ENCODE measurements around the gene CA5B. TPM values are rescaled to one million over a fixed set of nuclear protein-coding genes. Genes with fewer than 3 reads are reported as not detected.

CA5B gene
- total and polyA plus RNA-seq, 2 donors (not counting 1 experiment from before 2014, with no cell fraction given) = 17.2 to 25.1 TPM

- Mint-ChIP-seq H3K4me1 (peaks cover 9% of the 10 kb centered on the region), H3K9me3 (ENCODE audit: insufficient read depth) (no peaks in the 10 kb centered on the region), H3K4me3 (no peak overlapping the region), H3K27me3 (no peaks in the 10 kb centered on the region), H3K27ac (peak overlapping the region; percentile 11)
- Histone ChIP-seq H3K79me2 (ENCODE audit: control insufficient read depth, insufficient read depth, low read length) (peaks cover 14% of the 10 kb centered on the region), H4K20me1 (ENCODE audit: control insufficient read depth, insufficient read depth, low read length, poor library complexity, severe bottlenecking) (no peaks in the 10 kb centered on the region), H3K9ac (ENCODE audit: low read length) (no peak overlapping the region), H2AFZ (ENCODE audit: insufficient read depth, low read depth, low read length, poor library complexity, severe bottlenecking) (no peak overlapping the region), H3K27me3 (replicated peaks in 1 of 4; ENCODE audit: control extremely low read depth in 1 of 4, control insufficient read depth in 3 of 4, insufficient read depth in 4 of 4, low read length in 3 of 4) (no peaks in the 10 kb centered on the region), H3K4me2 (replicated peaks; ENCODE audit: low read depth, low read length, poor library complexity, severe bottlenecking) (no peak overlapping the region), H3K27ac (ENCODE audit: low read length in 2 of 2) (no peak overlapping the region), H3K4me3 (ENCODE audit: control extremely low read depth in 1 of 5, extremely low read depth in 1 of 5, insufficient read depth in 1 of 5, low read depth in 2 of 5, low read length in 4 of 5) (no peak overlapping the region), H3K9me3 (ENCODE audit: control extremely low read depth in 1 of 3, control insufficient read depth in 2 of 3, insufficient read depth in 1 of 3, low read length in 2 of 3) (no peaks in the 10 kb centered on the region), H3K4me1 (ENCODE audit: control insufficient read depth in 2 of 2, insufficient read depth in 2 of 2, low read length in 2 of 2) (peaks cover 0 to 3% of the 10 kb centered on the region in 2 donors), H3K36me3 (replicated peaks in 1 of 2; ENCODE audit: control extremely low read depth in 1 of 2, control insufficient read depth in 1 of 2, extremely low read depth in 1 of 2, insufficient read depth in 2 of 2, low read length in 1 of 2) (peaks cover 0 to under 1% of the 10 kb centered on the region in 2 experiments)
- POLR2A ChIA-PET = no interaction called here
- DNase-seq = peak; percentile 47
- CTCF ChIA-PET = interaction anchor here (1.0 to 1.6 kb wide), 3 partner anchors 9 to 28 kb away, joined by 3 to 6 read pairs (median 3); no protein-coding TSS in a partner anchor
- TF ChIP-seq EZH2 (IDR thresholded peaks at IDR 0.05; ENCODE audit: borderline replicate concordance, insufficient read depth, low read depth, low read length, poor library complexity, severe bottlenecking) (no peak), CTCF (IDR thresholded peaks at IDR 0.05) (peak; percentile 62)
- no CpG with 5 or more reads among the region's 8 CpGs for WGBS (ENCODE audit: insufficient coverage)
- intact Hi-C loops (cut with micrococcal nuclease) = loop anchor here (2.0 kb wide), 1 partner anchor 683 kb away; no protein-coding TSS in a partner anchor
- peak; percentile 43 for ATAC-seq (ENCODE audit: low read depth)
These were observed 23.6 kb downstream of the CA5B start for GRCh38 chrX:15761564-15762191.

- Mint-ChIP-seq H3K4me1 (no peaks in the 10 kb centered on the region), H3K27ac (no peak overlapping the region), H3K27me3 (no peaks in the 10 kb centered on the region), H3K9me3 (ENCODE audit: insufficient read depth) (no peaks in the 10 kb centered on the region), H3K4me3 (no peak overlapping the region)
- Histone ChIP-seq H2AFZ (ENCODE audit: insufficient read depth, low read depth, low read length, poor library complexity, severe bottlenecking) (no peak overlapping the region), H3K27me3 (replicated peaks in 1 of 4; ENCODE audit: control extremely low read depth in 1 of 4, control insufficient read depth in 3 of 4, insufficient read depth in 4 of 4, low read length in 3 of 4) (no peaks in the 10 kb centered on the region), H3K9me3 (ENCODE audit: control extremely low read depth in 1 of 3, control insufficient read depth in 2 of 3, insufficient read depth in 1 of 3, low read length in 2 of 3) (no peaks in the 10 kb centered on the region), H3K36me3 (replicated peaks in 1 of 2; ENCODE audit: control extremely low read depth in 1 of 2, control insufficient read depth in 1 of 2, extremely low read depth in 1 of 2, insufficient read depth in 2 of 2, low read length in 1 of 2) (peaks cover 6 to 7% of the 10 kb centered on the region in 2 experiments), H3K79me2 (ENCODE audit: control insufficient read depth, insufficient read depth, low read length) (no peaks in the 10 kb centered on the region), H4K20me1 (ENCODE audit: control insufficient read depth, insufficient read depth, low read length, poor library complexity, severe bottlenecking) (no peaks in the 10 kb centered on the region), H3K27ac (ENCODE audit: low read length in 2 of 2) (no peak overlapping the region), H3K9ac (ENCODE audit: low read length) (no peak overlapping the region), H3K4me3 (ENCODE audit: control extremely low read depth in 1 of 5, extremely low read depth in 1 of 5, insufficient read depth in 1 of 5, low read depth in 2 of 5, low read length in 4 of 5) (no peak overlapping the region), H3K4me1 (ENCODE audit: control insufficient read depth in 2 of 2, insufficient read depth in 2 of 2, low read length in 2 of 2) (no peaks in the 10 kb centered on the region), H3K4me2 (replicated peaks; ENCODE audit: low read depth, low read length, poor library complexity, severe bottlenecking) (no peak overlapping the region)
- ChIA-PET POLR2A (no interaction called here), CTCF (no interaction called here)
- no peak for DNase-seq
- no peak for ATAC-seq (ENCODE audit: low read depth)
- no CpG with 5 or more reads among the region's 4 CpGs for WGBS (ENCODE audit: insufficient coverage)
- intact Hi-C loops (cut with micrococcal nuclease) = no loop called here
- no peak for TF ChIP-seq CTCF (IDR thresholded peaks at IDR 0.05)
- no peak for TF ChIP-seq EZH2 (IDR thresholded peaks at IDR 0.05; ENCODE audit: borderline replicate concordance, insufficient read depth, low read depth, low read length, poor library complexity, severe bottlenecking)
These were observed 31.4 kb downstream of the CA5B start for GRCh38 chrX:15769300-15769954.
